K562 (cell line): ENCODE results near the gene SCN5A. TPM values are rescaled to one million over a fixed set of nuclear protein-coding genes. Genes with fewer than 3 reads are reported as not detected.
A peak's percentile ranks its signal among the peaks of the same experiment; 100 is the strongest.

Source experiments
- BCOR ChIP-seq: fragments of 450-650 bp; IDR thresholded peaks from 2 replicates; pipeline ENCODE4 v1.6.1; 2016
- BRF2 ChIP-seq: IDR thresholded peaks from 3 replicates; pipeline ENCODE4 v1.6.1; 2011; ENCODE audit warnings: borderline replicate concordance, mild to moderate bottlenecking; ENCODE audit not compliant: insufficient read length, insufficient read depth
- DLX4 ChIP-seq: fragments of 250-450 bp; sonication (Bioruptor Pico); IDR thresholded peaks from 2 replicates; pipeline ENCODE4 v1.6.1; 2021; ENCODE audit warnings: mild to moderate bottlenecking
- ETS1 ChIP-seq: conservative IDR thresholded peaks from 2 replicates; pipeline ENCODE4 v1.6.1; 2011; ENCODE audit warnings: low read depth, mild to moderate bottlenecking, low read length; ENCODE audit not compliant: control insufficient read depth
- FOSL1 ChIP-seq: fragments of 200-800 bp; sonication (Bioruptor generic); conservative IDR thresholded peaks from 2 replicates; pipeline ENCODE4 v1.6.1; 2016; ENCODE audit warnings: missing genetic modification characterization, missing compliant biosample characterization
- ILF3 ChIP-seq: fragments of 450-650 bp; IDR thresholded peaks from 2 replicates; pipeline ENCODE4 v1.6.1; 2018; ENCODE audit warnings: antibody characterized with exemption, mild to moderate bottlenecking, moderate library complexity, borderline replicate concordance
- IRF1 ChIP-seq: sonication (generic); formaldehyde crosslinking; IDR thresholded peaks from 2 replicates; pipeline ENCODE4 v1.8.0; 2022; ENCODE audit warnings: missing genetic modification reagents, mild to moderate bottlenecking, borderline replicate concordance
- LARP7 ChIP-seq: fragments of 450-650 bp; IDR thresholded peaks from 2 replicates; pipeline ENCODE4 v1.6.1; 2016
- MAX ChIP-seq: sonication (generic); formaldehyde crosslinking; IDR thresholded peaks from 2 replicates; pipeline ENCODE4 v1.9.0; 2022; ENCODE audit warnings: mild to moderate bottlenecking, missing genetic modification reagents
- NEUROD1 ChIP-seq: fragments of 150-350 bp; IDR thresholded peaks from 2 replicates; pipeline ENCODE4 v1.6.1; 2014; ENCODE audit warnings: borderline replicate concordance, low read length, low read depth; ENCODE audit not compliant: partially characterized antibody
- NFYB ChIP-seq: IDR thresholded peaks from 2 replicates; pipeline ENCODE4 v1.6.1; 2011; ENCODE audit warnings: mild to moderate bottlenecking, moderate library complexity; ENCODE audit not compliant: insufficient read length; ENCODE audit errors: extremely low read depth
- PREB ChIP-seq: sonication (generic); formaldehyde crosslinking; IDR thresholded peaks from 2 replicates; pipeline ENCODE4 v1.8.1; 2023; ENCODE audit warnings: mild to moderate bottlenecking, missing genetic modification reagents
- RCOR1 ChIP-seq, 2 experiments: IDR thresholded peaks; 2 replicates each; pipeline ENCODE4 v1.6.1; 2012; ENCODE audit warnings: low read depth in 2 of 2, low read length in 2 of 2, borderline replicate concordance in 1 of 2, improper control_type of control experiment in 1 of 2
- RFX5 ChIP-seq: IDR thresholded peaks from 2 replicates; pipeline ENCODE4 v1.6.1; 2011; ENCODE audit warnings: low read depth, mild to moderate bottlenecking, improper control_type of control experiment, low read length
- SAFB2 ChIP-seq: fragments of 200-400 bp; formaldehyde crosslinking; IDR thresholded peaks from 2 replicates; pipeline ENCODE4 v1.6.1; 2018; ENCODE audit warnings: borderline replicate concordance, low read length, low read depth, moderate library complexity; ENCODE audit not compliant: severe bottlenecking
- SP2 ChIP-seq: IDR thresholded peaks from 2 replicates; pipeline ENCODE4 v1.6.1; 2011; ENCODE audit warnings: mild to moderate bottlenecking, low read depth, low read length, moderate library complexity; ENCODE audit not compliant: poor library complexity, severe bottlenecking; ENCODE audit errors: extremely low read depth
- TCF3 ChIP-seq: sonication (generic); formaldehyde crosslinking; IDR thresholded peaks from 2 replicates; pipeline ENCODE4 v1.4.0; 2020; ENCODE audit warnings: mild to moderate bottlenecking, missing genetic modification reagents
- USF2 ChIP-seq: sonication (generic); formaldehyde crosslinking; IDR thresholded peaks from 2 replicates; pipeline ENCODE4 v1.5.0; 2020; ENCODE audit warnings: missing genetic modification reagents
- ZNF146 ChIP-seq: IDR thresholded peaks from one replicate; pipeline ENCODE4 v1.6.1; 2018; ENCODE audit warnings: missing compliant biosample characterization; ENCODE audit not compliant: unreplicated experiment
- ZNF436 ChIP-seq: fragments of 250-450, 450-650 bp; sonication (Bioruptor Pico); formaldehyde crosslinking; IDR thresholded peaks from 2 replicates; pipeline ENCODE4 v1.7.0; 2020; ENCODE audit warnings: mild to moderate bottlenecking
- ZNF511 ChIP-seq: sonication (generic); formaldehyde crosslinking; IDR thresholded peaks from 2 replicates; pipeline ENCODE4 v1.8.0; 2022; ENCODE audit warnings: mild to moderate bottlenecking, missing genetic modification reagents
- polyA plus RNA-seq, 8 experiments: library from polyadenylated mRNA; depleted of rRNA in 4 of 8; stranded (reverse) in 5 of 8; unstranded in 3 of 8; fragments of >200 nt; fragmentation: Nextera tagmentation in 2 of 8; fragmentation: Illumina TruSeq in 1 of 8; extraction: Ambion mirVana in 2 of 8; extraction: Trizol in 1 of 8; gene quantifications; 2 replicates each; pipeline versions ENCODE4 v1.2.1 to v1.2.3, GENCODE V29; 2011 to 2014; ENCODE audit warnings: inconsistent platforms in 1 of 8, missing spikeins in 1 of 8
- total RNA-seq, 7 experiments: library from RNA; depleted of rRNA in 6 of 7; stranded (reverse); fragments of >200 nt in 6 of 7; fragmentation: Illumina TruSeq in 2 of 7; extraction: Trizol in 2 of 7; gene quantifications; 2 replicates each; pipeline versions ENCODE4 v1.2.1 to v1.2.3, GENCODE V29; 2011 to 2021; ENCODE audit warnings: low replicate concordance in 1 of 7

The SCN5A gene
- total and polyA plus RNA-seq, 9 of the 15 experiments (the other 6 are each of a cell fraction or from before 2014, with no cell fraction given): 0.07 to 1.4 (median 0.21) TPM; not detected in 2

- 0 out of 2 replicates have a peak, but pooled peaks have one; percentile 47 for TF ChIP-seq ETS1
- 0 out of 2 replicates have a peak, but pooled peaks have one; percentile 72 for TF ChIP-seq ZNF511 (CRISPR knock-in tag)
- no peak for TF ChIP-seq SAFB2
- TF ChIP-seq FOSL1 (tag): no peak
- peak; percentile 97 for TF ChIP-seq MAX (CRISPR knock-in tag)
- TF ChIP-seq LARP7: no peak
- TF ChIP-seq SP2: no peak
- TF ChIP-seq BRF2: no peak
- TF ChIP-seq NEUROD1: peak; percentile 34
- TF ChIP-seq BCOR: no peak
- TF ChIP-seq PREB: no peak
- TF ChIP-seq ZNF146: no peak
- TF ChIP-seq NFYB: no peak
- no peak for TF ChIP-seq IRF1 (CRISPR knock-in tag)
- peak; percentile 73 for TF ChIP-seq USF2 (CRISPR knock-in tag)
- TF ChIP-seq RCOR1 (IDR thresholded peaks at IDR 0.05; ENCODE audit: borderline replicate concordance in 1 of 2, low read depth in 2 of 2, low read length in 2 of 2): peak in 1 of 2 experiments; percentile 44; a peak in 1 of 4 replicates
- no peak for TF ChIP-seq ILF3
- TF ChIP-seq RFX5: no peak
- TF ChIP-seq DLX4 (CRISPR knock-in tag): no peak
- TF ChIP-seq TCF3 (CRISPR knock-in tag): no peak
- no peak for TF ChIP-seq ZNF436 (CRISPR knock-in tag)
Observed at GRCh38 chr3:38651153-38651789, 1.8 kb upstream of the SCN5A start (continued).
